ENCODE measurements around the gene SP110.

- TF ChIP-seq CTCF (conservative IDR thresholded peaks at IDR 0.05; ENCODE audit: low read depth in 2 of 2) (no peak), STAT1 (IDR thresholded peaks at IDR 0.05; ENCODE audit: unreplicated experiment) (no peak), EZH2phosphoT487 (IDR thresholded peaks at IDR 0.05; ENCODE audit: unreplicated experiment) (no peak), CREB1 (CRISPR knock-in tag; IDR thresholded peaks at IDR 0.05; ENCODE audit: low read depth) (no peak)
These were observed 91.0 kb downstream of the SP110 start for GRCh38 chr2:230128623-230129342.

Measured in GM23338 (cell line).